ENCODE measurements around the gene MERTK. TPM values are rescaled to one million over a fixed set of nuclear protein-coding genes. Genes with fewer than 3 reads are reported as not detected.
"Not testable (repeated sequence)": the region's sequence is repeated elsewhere in the genome, so short reads cannot be mapped to it uniquely, and the experiment has no call there.

Gene MERTK
- total RNA-seq, 2 experiments from 2014 or later, result 0.51 to 0.65 TPM

DNA sequence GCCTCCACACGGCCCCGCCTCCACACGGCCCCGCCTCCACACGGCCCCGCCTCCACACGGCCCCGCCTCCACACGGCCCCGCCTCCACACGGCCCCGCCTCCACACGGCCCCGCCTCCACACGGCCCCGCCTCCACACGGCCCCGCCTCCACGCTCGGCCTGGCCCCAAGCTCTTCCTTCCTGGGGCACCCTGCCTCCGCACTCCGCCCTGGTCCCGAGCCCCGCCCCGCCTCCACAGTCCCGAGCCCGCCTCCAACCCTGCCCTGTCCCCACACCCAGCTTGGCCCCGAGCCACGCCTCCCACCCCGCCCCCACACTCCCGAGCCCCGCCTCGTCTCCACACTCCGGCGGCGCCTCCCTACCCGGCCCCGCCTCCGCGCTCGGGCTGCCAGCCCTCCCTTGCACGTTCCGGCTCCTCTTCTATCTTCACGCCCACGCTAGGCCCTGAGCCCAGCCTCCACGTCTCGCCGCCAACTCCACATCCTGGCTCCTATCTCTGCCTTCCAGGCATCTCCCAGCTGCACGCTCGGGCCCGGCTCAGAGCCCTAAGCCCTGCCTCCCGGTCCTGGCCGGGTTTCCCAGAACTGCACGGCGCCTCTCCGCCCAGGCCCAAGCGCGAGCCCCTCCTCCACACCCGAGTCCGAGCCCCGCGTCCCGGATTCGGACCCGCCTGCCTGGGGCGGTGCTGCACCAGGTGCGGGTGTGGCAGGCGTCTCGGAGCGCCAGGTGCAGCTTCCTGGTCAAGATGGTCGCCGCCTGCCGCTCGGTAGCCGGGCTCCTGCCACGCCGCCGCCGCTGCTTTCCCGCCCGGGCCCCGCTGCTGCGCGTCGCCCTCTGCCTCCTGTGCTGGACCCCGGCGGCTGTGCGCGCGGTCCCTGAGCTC is 156.7 kb downstream of the MERTK start, which contains the start of gene TMEM87B:
TSS of gene TMEM87B (plus strand) at position 423 of the 883 bp plus-strand sequence. CDS start at position 746, 323 bp downstream.
- CTCF ChIA-PET, result interaction anchor here (0.6 to 1.2 kb wide), 2 partner anchors 220 to 428 kb away, joined by 3 read pairs; no protein-coding TSS in a partner anchor

DNA sequence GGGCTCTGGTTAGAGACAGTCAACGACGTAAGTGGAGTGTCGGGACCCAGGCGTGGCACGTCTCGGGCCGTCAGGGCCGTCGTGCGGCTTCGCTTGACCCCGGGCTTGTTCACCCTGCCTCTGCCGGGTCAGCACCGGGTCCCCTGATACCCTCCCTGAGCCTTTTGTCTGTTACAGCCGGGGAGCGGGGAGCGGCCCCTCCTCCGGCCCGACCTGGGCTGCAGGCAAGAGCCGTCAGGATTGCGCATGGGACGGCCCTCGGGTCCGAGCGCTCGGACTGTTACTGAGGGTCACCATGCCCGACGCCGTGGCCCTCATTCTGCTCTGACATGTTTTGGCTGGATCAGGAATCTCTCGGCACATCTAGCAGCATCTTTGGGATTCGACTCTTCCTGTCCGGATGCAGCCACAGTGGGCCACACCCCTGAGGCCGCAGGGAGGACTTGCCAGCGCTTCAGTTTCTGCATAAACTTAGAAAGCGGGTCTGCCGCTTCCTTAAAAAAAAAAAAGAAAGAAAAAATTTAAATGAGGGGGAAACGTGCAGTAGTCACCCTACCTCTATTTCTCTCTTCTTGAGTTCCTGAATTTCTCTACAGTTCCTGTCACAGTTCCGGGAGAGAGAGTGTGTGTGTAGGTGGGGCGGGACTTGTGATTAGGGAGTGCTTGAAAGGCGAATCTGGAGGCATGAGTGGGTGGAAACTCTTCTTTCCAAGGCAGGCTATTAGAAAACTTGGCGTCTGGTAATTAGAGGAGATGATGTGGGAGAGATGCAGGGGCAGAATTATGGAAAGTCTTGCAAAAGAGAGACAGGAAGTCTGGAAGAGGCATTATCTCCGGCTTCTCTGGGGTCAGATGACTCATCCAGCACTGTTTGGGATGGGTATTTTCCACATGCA is 157.6 kb downstream of the MERTK start:
- ChIA-PET POLR2A (interaction anchor here (1.3 to 2.4 kb wide), 2 partner anchors 159 to 172 kb away, joined by 3 to 9 read pairs; partner anchors contain the start of gene ANAPC1), CTCF (no interaction called here)

More for the DNA sequence above, 156.7 kb downstream of the MERTK start, which contains the start of gene TMEM87B:
- POLR2A ChIA-PET, result interaction anchor here (0.7 to 2.4 kb wide), 3 partner anchors 158 to 171 kb away, joined by 3 to 9 read pairs (median 5); partner anchors contain the start of gene ANAPC1

GRCh38 chr2:112056626-112056987 is 158.2 kb downstream of the MERTK start:
- ChIA-PET POLR2A (no interaction called here), CTCF (no interaction called here)

DNA sequence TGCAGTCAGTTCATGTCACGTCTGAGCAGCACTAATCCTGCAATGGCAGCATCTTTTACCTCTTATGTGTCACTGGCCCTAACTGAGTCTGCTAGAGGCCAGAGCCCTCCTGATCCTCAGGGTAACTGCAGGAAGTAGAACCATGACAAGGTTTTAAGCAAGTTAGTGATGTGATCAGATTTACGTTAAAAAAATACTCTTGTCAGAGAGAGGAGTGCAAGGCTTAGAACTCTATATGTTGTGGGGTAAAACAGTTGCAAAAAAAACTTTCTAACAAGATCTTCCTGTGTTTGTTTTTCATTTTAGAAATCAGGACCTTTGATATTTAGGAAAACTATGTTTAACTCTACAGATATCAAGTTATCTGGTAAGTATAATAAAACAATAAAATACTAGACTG is 161.3 kb downstream of the MERTK start:
- POLR2A ChIA-PET, result no interaction called here
- CTCF ChIA-PET, result no interaction called here

DNA sequence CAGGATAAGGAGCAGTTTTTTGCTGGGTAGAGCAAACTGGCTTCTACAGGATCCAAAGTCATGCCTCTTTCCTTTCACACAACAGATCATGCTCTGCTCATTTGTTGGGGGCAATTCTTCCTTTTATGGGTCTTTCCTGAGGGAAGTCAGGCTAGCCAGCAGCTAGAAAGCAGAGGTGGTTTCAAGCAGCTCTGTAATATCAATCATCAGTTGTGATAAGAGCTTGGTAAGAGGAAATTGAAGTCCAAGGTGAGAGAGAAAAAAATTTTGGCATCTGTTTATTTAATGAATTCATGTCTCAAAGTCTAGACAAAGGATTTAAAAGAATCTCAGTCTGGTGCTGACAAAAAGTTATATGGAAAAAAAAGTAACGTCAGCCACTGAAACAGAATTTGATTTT is 162.9 kb downstream of the MERTK start:
- ChIA-PET POLR2A (no interaction called here), CTCF (no interaction called here)

GRCh38 chr2:112061840-112062239 is 163.4 kb downstream of the MERTK start:
- CTCF ChIA-PET, result no interaction called here
- POLR2A ChIA-PET, result no interaction called here

- CTCF ChIA-PET, result no interaction called here
- POLR2A ChIA-PET, result no interaction called here
Measured at GRCh38 chr2:112062894-112063293, 164.5 kb downstream of the MERTK start.

- ChIA-PET POLR2A (no interaction called here), CTCF (no interaction called here)
Measured at GRCh38 chr2:112065486-112065885, 167.1 kb downstream of the MERTK start.

DNA sequence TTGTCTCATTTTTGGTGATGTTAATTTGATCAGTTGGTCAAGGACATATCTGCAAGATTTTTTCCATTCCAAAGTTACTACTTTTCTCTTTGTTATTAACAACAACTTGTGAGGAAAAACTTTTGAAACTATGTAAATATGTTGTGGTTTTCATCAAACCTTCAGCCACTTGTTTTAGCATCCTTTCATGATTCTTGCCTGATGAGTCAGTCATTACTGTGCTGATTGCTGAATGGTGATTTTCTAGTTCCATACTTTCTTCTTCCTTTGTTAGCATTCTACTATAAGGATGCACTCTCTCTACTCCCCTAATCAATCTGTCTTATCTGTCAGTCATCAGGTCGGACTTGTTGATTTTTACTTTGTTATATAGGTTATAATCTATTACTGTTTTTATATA is 167.6 kb downstream of the MERTK start:
- CTCF ChIA-PET, result no interaction called here
- POLR2A ChIA-PET, result no interaction called here

DNA sequence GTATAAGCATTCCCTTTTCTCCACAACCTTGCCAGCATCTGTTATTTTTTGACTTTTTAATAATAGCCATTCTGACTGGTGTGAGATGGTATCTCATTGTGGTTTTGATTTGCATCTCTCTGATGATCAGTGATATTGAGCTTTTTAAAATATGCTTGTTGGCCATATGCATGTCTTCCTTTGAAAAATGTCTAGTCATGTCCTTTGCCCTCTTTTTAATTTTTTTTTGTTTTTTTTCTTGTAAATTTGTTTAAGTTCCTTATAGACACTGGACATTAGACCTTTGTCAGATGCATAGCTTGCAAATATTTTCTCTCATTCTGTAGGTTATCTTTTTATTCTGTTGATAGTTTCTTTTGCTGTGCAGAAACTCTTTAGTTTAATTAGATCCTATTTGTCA is 171.4 kb downstream of the MERTK start:
- CTCF ChIA-PET, POLR2A ChIA-PET: not testable (repeated sequence)

GRCh38 chr2:112073875-112074274 is 175.5 kb downstream of the MERTK start:
- ChIA-PET CTCF (no interaction called here), POLR2A (no interaction called here)

- ChIA-PET POLR2A (no interaction called here), CTCF (no interaction called here)
Measured at GRCh38 chr2:112074506-112074905, 176.1 kb downstream of the MERTK start.

GRCh38 chr2:112075490-112076260 is 177.3 kb downstream of the MERTK start:
- ChIA-PET CTCF (no interaction called here), POLR2A (no interaction called here)

GRCh38 chr2:112077814-112078213 is 179.4 kb downstream of the MERTK start:
- POLR2A ChIA-PET, result no interaction called here
- CTCF ChIA-PET, result no interaction called here

Other genes starting within 250 kb of the MERTK start
- gene ANAPC1, start 14.4 kb upstream of the MERTK start, total RNA-seq, result 100 to 1,000 TPM; 137 to 146 TPM
- gene TMEM87B, start 156.7 kb downstream of the MERTK start, total RNA-seq, result 10 to 100 TPM; 14.8 to 16.0 TPM
- gene FBLN7, start 239.8 kb downstream of the MERTK start, total RNA-seq, result 1 to 10 TPM; 3.1 to 3.7 TPM